ENCODE results near the gene NFE2L1.
A peak's percentile ranks its signal among the peaks of the same experiment; 100 is the strongest.

The NFE2L1 gene

GRCh38 chr17:48047113-48047740 is 932 bp upstream of the NFE2L1 start:
- DNase-seq (ENCODE audit: low read depth), result no peak

GRCh38 chr17:48048384-48049126 is 396 bp downstream of the NFE2L1 start:
- DNase-seq (ENCODE audit: low read depth), result peak; percentile 87

GRCh38 chr17:48051283-48051682 is 3.1 kb downstream of the NFE2L1 start:
- DNase-seq (ENCODE audit: low read depth), result no peak

GRCh38 chr17:48051706-48052486 is 3.7 kb downstream of the NFE2L1 start:
- no peak for DNase-seq (ENCODE audit: low read depth)

- no peak for DNase-seq (ENCODE audit: low read depth)
Observed at GRCh38 chr17:48052956-48053757, 5.0 kb downstream of the NFE2L1 start.

- no peak for DNase-seq (ENCODE audit: low read depth)
Observed at GRCh38 chr17:48053758-48054237, 5.6 kb downstream of the NFE2L1 start.

GRCh38 chr17:48054238-48055185 is 6.4 kb downstream of the NFE2L1 start:
- DNase-seq (ENCODE audit: low read depth), result no peak

- no peak for DNase-seq (ENCODE audit: low read depth)
Observed at GRCh38 chr17:48055531-48056245, 7.5 kb downstream of the NFE2L1 start.

- no peak for DNase-seq (ENCODE audit: low read depth)
Observed at GRCh38 chr17:48056246-48056745, 8.1 kb downstream of the NFE2L1 start.

- no peak for DNase-seq (ENCODE audit: low read depth)
Observed at GRCh38 chr17:48056879-48057278, 8.7 kb downstream of the NFE2L1 start.

GRCh38 chr17:48057626-48058025 is 9.5 kb downstream of the NFE2L1 start:
- DNase-seq (ENCODE audit: low read depth), result no peak

GRCh38 chr17:48058393-48059124 is 10.4 kb downstream of the NFE2L1 start:
- DNase-seq (ENCODE audit: low read depth), result no peak

GRCh38 chr17:48059125-48059668 is 11.0 kb downstream of the NFE2L1 start:
- DNase-seq (ENCODE audit: low read depth), result no peak

- no peak for DNase-seq (ENCODE audit: low read depth)
Observed at GRCh38 chr17:48060249-48060648, 12.1 kb downstream of the NFE2L1 start.

- DNase-seq (ENCODE audit: low read depth), result no peak
Observed at GRCh38 chr17:48062273-48062672, 14.1 kb downstream of the NFE2L1 start.

GRCh38 chr17:48064638-48065037 is 16.5 kb downstream of the NFE2L1 start:
- DNase-seq (ENCODE audit: low read depth), result no peak

- no peak for DNase-seq (ENCODE audit: low read depth)
Observed at GRCh38 chr17:48066192-48066591, 18.0 kb downstream of the NFE2L1 start.

- DNase-seq (ENCODE audit: low read depth), result no peak
Observed at GRCh38 chr17:48066656-48067055, 18.5 kb downstream of the NFE2L1 start.

- DNase-seq (ENCODE audit: low read depth), result no peak
Observed at GRCh38 chr17:48067245-48067644, 19.1 kb downstream of the NFE2L1 start.
